IMR-90 (cell line): ENCODE results near the gene SIGLEC11. TPM values are rescaled to one million over a fixed set of nuclear protein-coding genes. Genes with fewer than 3 reads are reported as not detected.

Experiments used
- ATAC-seq: fragments of 200-7000 bp; cut with Tn5 transposase; 2 replicates; pipeline ENCODE4 v1.9.1; 2020; ENCODE audit warnings: low read depth, mild to moderate bottlenecking, moderate library complexity
- BruUV-seq: library from RNA; stranded (reverse); fragments of 400-500 nt; replicated peaks from 2 replicates; lab custom pipeline; 2021; lab: Mats Ljungman, UMichigan
- CTCF ChIA-PET: fragments of 300-600 bp; formaldehyde crosslinking; extraction: SDS; loops from one replicate; lab custom pipeline; 2021; ENCODE audit warnings: antibody characterized with exemption; lab: Yijun Ruan, JAX
- POLR2A ChIA-PET: fragments of 300-600 bp; sonication (Branson Sonifier 250); formaldehyde crosslinking; loops from one replicate; lab custom pipeline; 2022; ENCODE audit warnings: antibody characterized with exemption; ENCODE audit not compliant: unreplicated experiment; lab: Charles Lee
- DNase-seq: peaks from one replicate; pipeline ENCODE4 v3.0.0; 2013
- H2AFZ ChIP-seq: replicated peaks from 2 replicates; pipeline ENCODE3; 2013; ENCODE audit warnings: low read length, mild to moderate bottlenecking; ENCODE audit not compliant: poor library complexity
- H2AK5ac ChIP-seq: 2 replicates; pipeline ENCODE4 v1.6.1; 2013; ENCODE audit warnings: low read depth, low read length, inconsistent platforms
- H2AK9ac ChIP-seq: replicated peaks from 2 replicates; pipeline ENCODE3; 2013; ENCODE audit warnings: mild to moderate bottlenecking, low read depth, low read length, moderate library complexity; ENCODE audit not compliant: poor library complexity
- H2BK120ac ChIP-seq: 2 replicates; pipeline ENCODE4 v1.6.1; 2013; ENCODE audit warnings: low read depth, low read length, inconsistent platforms
- H2BK15ac ChIP-seq: 3 replicates; pipeline ENCODE4 v1.6.1; 2013; ENCODE audit warnings: low read depth, low read length, inconsistent platforms
- H2BK20ac ChIP-seq: 2 replicates; pipeline ENCODE4 v1.6.1; 2013; ENCODE audit warnings: low read depth, mild to moderate bottlenecking, inconsistent platforms, low read length, moderate library complexity
- H2BK5ac ChIP-seq: 2 replicates; pipeline ENCODE4 v1.6.1; 2013; ENCODE audit warnings: mild to moderate bottlenecking, low read depth, low read length, inconsistent platforms; ENCODE audit not compliant: poor library complexity, severe bottlenecking
- H3K14ac ChIP-seq: replicated peaks from 2 replicates; pipeline ENCODE4 v1.6.1; 2013; ENCODE audit warnings: low read depth, low read length, inconsistent platforms
- H3K18ac ChIP-seq: 2 replicates; pipeline ENCODE4 v1.6.1; 2013; ENCODE audit warnings: low read depth, low read length, control low read depth
- H3K23ac ChIP-seq: 2 replicates; pipeline ENCODE4 v1.6.1; 2013; ENCODE audit warnings: low read depth, low read length, inconsistent platforms
- H3K27ac ChIP-seq: 2 replicates; pipeline ENCODE4 v1.5.1; 2013; ENCODE audit warnings: mild to moderate bottlenecking, control low read depth, low read length; ENCODE audit not compliant: insufficient read depth
- H3K27me3 ChIP-seq: 2 replicates; pipeline ENCODE4 v1.6.1; 2013; ENCODE audit warnings: low read length; ENCODE audit not compliant: control insufficient read depth, insufficient read depth
- H3K36me3 ChIP-seq: 2 replicates; pipeline ENCODE4 v1.6.1; 2013; ENCODE audit warnings: low read length, mixed read lengths; ENCODE audit not compliant: control insufficient read depth, insufficient read depth
- H3K4ac ChIP-seq: 2 replicates; pipeline ENCODE4 v1.6.1; 2013; ENCODE audit warnings: low read depth, low read length, inconsistent platforms
- H3K4me1 ChIP-seq: 2 replicates; pipeline ENCODE4 v1.6.1; 2013; ENCODE audit warnings: low read length, mixed read lengths; ENCODE audit not compliant: control insufficient read depth, insufficient read depth
- H3K4me2 ChIP-seq: 2 replicates; pipeline ENCODE4 v1.6.1; 2013; ENCODE audit warnings: low read depth, mild to moderate bottlenecking, control low read depth, low read length, moderate library complexity
- H3K4me3 ChIP-seq: 2 replicates; pipeline ENCODE4 v1.5.1; 2013; ENCODE audit warnings: low read depth, mild to moderate bottlenecking, control low read depth, low read length, moderate library complexity; ENCODE audit not compliant: insufficient read depth
- H3K56ac ChIP-seq: 2 replicates; pipeline ENCODE4 v1.6.1; 2013; ENCODE audit warnings: low read length, inconsistent platforms; ENCODE audit not compliant: insufficient read depth; ENCODE audit errors: extremely low read depth
- H3K79me1 ChIP-seq, 2 experiments: 2 replicates each; pipeline ENCODE4 v1.6.1; 2013; ENCODE audit warnings: low read length in 2 of 2, inconsistent platforms in 1 of 2, low read depth in 1 of 2
- H3K9ac ChIP-seq: 2 replicates; pipeline ENCODE4 v1.6.1; 2013; ENCODE audit warnings: low read depth, low read length, control low read depth
- H3K9me1 ChIP-seq: 2 replicates; pipeline ENCODE4 v1.6.1; 2013; ENCODE audit warnings: low read length, inconsistent platforms; ENCODE audit not compliant: insufficient read depth
- H3K9me3 ChIP-seq: 2 replicates; pipeline ENCODE4 v1.6.1; 2013; ENCODE audit warnings: low read length; ENCODE audit not compliant: control insufficient read depth, insufficient read depth
- H4K20me1 ChIP-seq: 2 replicates; pipeline ENCODE4 v1.6.1; 2013; ENCODE audit warnings: low read length, inconsistent platforms; ENCODE audit not compliant: insufficient read depth
- H4K5ac ChIP-seq: 2 replicates; pipeline ENCODE4 v1.6.1; 2013; ENCODE audit warnings: mild to moderate bottlenecking, low read depth, low read length, control low read depth
- H4K8ac ChIP-seq, 2 experiments: 2 replicates each; pipeline ENCODE4 v1.6.1; 2013; ENCODE audit warnings: low read depth in 2 of 2, low read length in 2 of 2, control low read depth in 1 of 2, inconsistent platforms in 1 of 2
- H4K91ac ChIP-seq: 2 replicates; pipeline ENCODE4 v1.6.1; 2013; ENCODE audit warnings: low read depth, low read length, inconsistent platforms; ENCODE audit not compliant: insufficient read depth
- BHLHE40 ChIP-seq: fragments of 150-350 bp; IDR thresholded peaks from 2 replicates; pipeline ENCODE4 v1.6.1; 2016; ENCODE audit warnings: mild to moderate bottlenecking, low read depth, low read length
- CEBPB ChIP-seq: IDR thresholded peaks from 2 replicates; pipeline ENCODE4 v1.6.1; 2012; ENCODE audit warnings: low read depth, low read length, improper control_type of control experiment
- FOS ChIP-seq: fragments of 150-350 bp; IDR thresholded peaks from 2 replicates; pipeline ENCODE4 v1.6.1; 2016; ENCODE audit warnings: low read depth, low read length
- MAFK ChIP-seq: IDR thresholded peaks from 2 replicates; pipeline ENCODE4 v1.6.1; 2012; ENCODE audit warnings: low read depth, low read length, improper control_type of control experiment
- MAZ ChIP-seq: IDR thresholded peaks from 2 replicates; pipeline ENCODE4 v1.6.1; 2012; ENCODE audit warnings: low read depth, mild to moderate bottlenecking, low read length, improper control_type of control experiment, moderate library complexity, borderline replicate concordance
- MXI1 ChIP-seq: IDR thresholded peaks from 2 replicates; pipeline ENCODE4 v1.6.1; 2012; ENCODE audit warnings: low read depth, mild to moderate bottlenecking, low read length, moderate library complexity, borderline replicate concordance
- NFE2L2 ChIP-seq: fragments of 150-350 bp; IDR thresholded peaks from 2 replicates; pipeline ENCODE4 v1.6.1; 2016; ENCODE audit warnings: low read depth, mild to moderate bottlenecking, low read length
- POLR2A ChIP-seq: IDR thresholded peaks from 2 replicates; pipeline ENCODE4 v1.6.1; 2012; ENCODE audit warnings: mild to moderate bottlenecking, low read depth, low read length
- RAD21 ChIP-seq: IDR thresholded peaks from 2 replicates; pipeline ENCODE4 v1.6.1; 2012; ENCODE audit warnings: low read length, improper control_type of control experiment
- RCOR1 ChIP-seq: IDR thresholded peaks from 2 replicates; pipeline ENCODE4 v1.6.1; 2012; ENCODE audit warnings: mild to moderate bottlenecking, low read length, improper control_type of control experiment; ENCODE audit not compliant: insufficient replicate concordance
- RFX5 ChIP-seq: IDR thresholded peaks from 2 replicates; pipeline ENCODE4 v1.8.0; 2012; ENCODE audit warnings: low read depth, mild to moderate bottlenecking, low read length, moderate library complexity
- SMC3 ChIP-seq: fragments of 150-350 bp; IDR thresholded peaks from 2 replicates; pipeline ENCODE4 v1.6.1; 2016; ENCODE audit warnings: low read depth, mild to moderate bottlenecking, antibody characterized with exemption, low read length, moderate library complexity
- WGBS, 2 experiments: methylation state at CpG; one replicate each; pipeline versions ENCODE4 v1.1.5 to v1.1.7; 2013; ENCODE audit warnings: missing lambda C conversion rate in 2 of 2; ENCODE audit not compliant: insufficient read length in 1 of 2; ENCODE audit errors: extremely low coverage in 2 of 2; 5-methylcytosine and 5-hydroxymethylcytosine counted together
- dilution Hi-C: fragments of 300-500 bp; cut with HindIII; formaldehyde crosslinking; loops from one replicate; pipeline ENCODE4 v1.14.3; 2018; ENCODE audit warnings: low sequenced_read_pairs; ENCODE audit not compliant: unreplicated experiment
- in situ Hi-C: fragments of 300-500 bp; cut with MboI; formaldehyde crosslinking; loops from 3 replicates; pipeline ENCODE4 v1.14.3; 2019; ENCODE audit warnings: low sequenced_read_pairs, inconsistent platforms, mixed read lengths
- intact Hi-C: fragments of 100-400 bp; cut with micrococcal nuclease; formaldehyde crosslinking; loops from 2 replicates; pipeline ENCODE4 v1.10.0; 2022
- polyA plus RNA-seq, 3 experiments: library from polyadenylated mRNA; depleted of rRNA; stranded (reverse); fragments of >200 nt; gene quantifications; 2 replicates each; pipeline ENCODE4 v1.2.3, GENCODE V29; 2012; ENCODE audit warnings: low replicate concordance in 1 of 3
- total RNA-seq: library from RNA; depleted of rRNA; stranded (reverse); fragments of >200 nt; gene quantifications from 2 replicates; pipeline ENCODE4 v1.2.3, GENCODE V29; 2012
- TF ChIP-seq, protein P1 (sequence below): fragments of 150-350 bp; IDR thresholded peaks from 2 replicates; pipeline ENCODE4 v1.6.1; 2016; ENCODE audit warnings: low read depth, mild to moderate bottlenecking, low read length, moderate library complexity, borderline replicate concordance
- TF ChIP-seq, protein P2 (sequence below): conservative IDR thresholded peaks from 2 replicates; pipeline ENCODE4 v1.5.1; 2012; ENCODE audit warnings: mild to moderate bottlenecking, low read depth, low read length, improper control_type of control experiment
- TF ChIP-seq, protein P3 (sequence below): fragments of 150-350 bp; IDR thresholded peaks from 2 replicates; pipeline ENCODE4 v1.6.1; 2017; ENCODE audit warnings: mild to moderate bottlenecking, antibody characterized with exemption, low read length, low read depth

The SIGLEC11 gene
- total and polyA plus RNA-seq, 2 of the 4 experiments (the other 2 are of a cell fraction) = not detected

DNA sequence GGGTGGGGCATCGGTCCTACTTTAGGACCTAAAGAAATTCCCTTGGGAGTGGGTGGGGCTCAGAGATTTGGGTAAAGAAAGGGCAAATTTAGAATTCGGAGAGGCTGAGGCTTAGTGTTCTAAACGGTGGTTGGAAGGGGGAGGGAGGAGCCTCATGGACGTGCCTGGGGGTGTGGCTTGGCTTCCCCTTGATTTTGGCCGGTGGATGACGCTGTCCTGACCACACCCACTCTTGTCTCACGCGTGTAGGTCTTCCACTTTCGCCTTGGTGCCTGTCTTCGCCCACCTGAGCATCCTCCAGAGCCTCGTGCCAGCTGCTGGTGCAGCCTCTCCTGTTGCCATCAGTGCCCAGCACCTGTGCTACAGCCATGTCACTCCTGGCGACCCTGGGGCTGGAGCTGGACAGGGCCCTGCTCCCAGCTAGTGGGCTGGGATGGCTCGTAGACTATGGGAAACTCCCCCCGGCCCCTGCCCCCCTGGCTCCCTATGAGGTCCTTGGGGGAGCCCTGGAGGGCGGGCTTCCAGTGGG lies 30.4 kb downstream of the SIGLEC11 start:
- H4K8ac ChIP-seq = peak overlapping the region; percentile 6 to 42; a peak in 2 of 4 replicates
- TF ChIP-seq, protein P1, sequence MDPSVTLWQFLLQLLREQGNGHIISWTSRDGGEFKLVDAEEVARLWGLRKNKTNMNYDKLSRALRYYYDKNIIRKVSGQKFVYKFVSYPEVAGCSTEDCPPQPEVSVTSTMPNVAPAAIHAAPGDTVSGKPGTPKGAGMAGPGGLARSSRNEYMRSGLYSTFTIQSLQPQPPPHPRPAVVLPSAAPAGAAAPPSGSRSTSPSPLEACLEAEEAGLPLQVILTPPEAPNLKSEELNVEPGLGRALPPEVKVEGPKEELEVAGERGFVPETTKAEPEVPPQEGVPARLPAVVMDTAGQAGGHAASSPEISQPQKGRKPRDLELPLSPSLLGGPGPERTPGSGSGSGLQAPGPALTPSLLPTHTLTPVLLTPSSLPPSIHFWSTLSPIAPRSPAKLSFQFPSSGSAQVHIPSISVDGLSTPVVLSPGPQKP = no peak
- TF ChIP-seq FOS = no peak
- TF ChIP-seq SMC3 = no peak
- TF ChIP-seq RCOR1 = no peak
- no peak for TF ChIP-seq MAZ
- TF ChIP-seq, protein P2, sequence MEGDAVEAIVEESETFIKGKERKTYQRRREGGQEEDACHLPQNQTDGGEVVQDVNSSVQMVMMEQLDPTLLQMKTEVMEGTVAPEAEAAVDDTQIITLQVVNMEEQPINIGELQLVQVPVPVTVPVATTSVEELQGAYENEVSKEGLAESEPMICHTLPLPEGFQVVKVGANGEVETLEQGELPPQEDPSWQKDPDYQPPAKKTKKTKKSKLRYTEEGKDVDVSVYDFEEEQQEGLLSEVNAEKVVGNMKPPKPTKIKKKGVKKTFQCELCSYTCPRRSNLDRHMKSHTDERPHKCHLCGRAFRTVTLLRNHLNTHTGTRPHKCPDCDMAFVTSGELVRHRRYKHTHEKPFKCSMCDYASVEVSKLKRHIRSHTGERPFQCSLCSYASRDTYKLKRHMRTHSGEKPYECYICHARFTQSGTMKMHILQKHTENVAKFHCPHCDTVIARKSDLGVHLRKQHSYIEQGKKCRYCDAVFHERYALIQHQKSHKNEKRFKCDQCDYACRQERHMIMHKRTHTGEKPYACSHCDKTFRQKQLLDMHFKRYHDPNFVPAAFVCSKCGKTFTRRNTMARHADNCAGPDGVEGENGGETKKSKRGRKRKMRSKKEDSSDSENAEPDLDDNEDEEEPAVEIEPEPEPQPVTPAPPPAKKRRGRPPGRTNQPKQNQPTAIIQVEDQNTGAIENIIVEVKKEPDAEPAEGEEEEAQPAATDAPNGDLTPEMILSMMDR = no peak
- no peak for TF ChIP-seq POLR2A
- no peak for TF ChIP-seq BHLHE40
- TF ChIP-seq NFE2L2 = no peak
- no peak for TF ChIP-seq MAFK
- no peak for TF ChIP-seq MXI1
- TF ChIP-seq RFX5 = no peak
- TF ChIP-seq RAD21 = no peak
- no peak for TF ChIP-seq CEBPB
- TF ChIP-seq, protein P3, sequence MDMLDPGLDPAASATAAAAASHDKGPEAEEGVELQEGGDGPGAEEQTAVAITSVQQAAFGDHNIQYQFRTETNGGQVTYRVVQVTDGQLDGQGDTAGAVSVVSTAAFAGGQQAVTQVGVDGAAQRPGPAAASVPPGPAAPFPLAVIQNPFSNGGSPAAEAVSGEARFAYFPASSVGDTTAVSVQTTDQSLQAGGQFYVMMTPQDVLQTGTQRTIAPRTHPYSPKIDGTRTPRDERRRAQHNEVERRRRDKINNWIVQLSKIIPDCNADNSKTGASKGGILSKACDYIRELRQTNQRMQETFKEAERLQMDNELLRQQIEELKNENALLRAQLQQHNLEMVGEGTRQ = no peak
- no peak for DNase-seq
- intact Hi-C loops = no loop called here
- H3K56ac ChIP-seq = no peak overlapping the region
- H2AK5ac ChIP-seq = peak overlapping the region; percentile 92
- ATAC-seq = no peak
- H3K9ac ChIP-seq = no peak overlapping the region
- peaks cover 13 to 33% of the 10 kb centered on the region in 2 experiments for H3K79me1 ChIP-seq
- H3K4me2 ChIP-seq = no peak overlapping the region
- H3K9me1 ChIP-seq = peaks cover 14% of the 10 kb centered on the region
- WGBS, 2 experiments = 80% methylated on average over 7 of the region's 15 CpGs; no CpG with 5 or more reads in 1 of the 2 experiments
- ChIA-PET CTCF (no interaction called here), POLR2A (interaction anchor here (1.0 kb wide), 2 partner anchors 61 to 80 kb away, joined by 3 to 7 read pairs; no protein-coding TSS in a partner anchor)
- peak overlapping the region; percentile 60 for H3K4ac ChIP-seq
- no peak overlapping the region for H4K5ac ChIP-seq
- H2BK20ac ChIP-seq = 0 out of 2 replicates have a peak overlapping the region, but pooled peaks have one; percentile 23
- peaks cover 10% of the 10 kb centered on the region; the same call in 1 of the 2 replicates for H4K20me1 ChIP-seq
- peak overlapping the region; percentile 71 for H2AK9ac ChIP-seq
- no peak overlapping the region for H3K14ac ChIP-seq
- H3K4me1 ChIP-seq = peaks cover 4% of the 10 kb centered on the region
- dilution Hi-C loops = no loop called here
- no peak overlapping the region for H3K18ac ChIP-seq
- no peaks in the 10 kb centered on the region for H3K9me3 ChIP-seq
- H2AFZ ChIP-seq = peak overlapping the region; percentile 62
- H3K23ac ChIP-seq = no peak overlapping the region
- no peak overlapping the region for H2BK5ac ChIP-seq
- no peak overlapping the region for H4K91ac ChIP-seq
- in situ Hi-C loops = loop anchor here (10.0 kb wide), 2 partner anchors 54 to 214 kb away; no protein-coding TSS in a partner anchor
- no peak overlapping the region; the same call in 2 of the 3 replicates for H2BK15ac ChIP-seq
- peaks cover 11% of the 10 kb centered on the region for H3K36me3 ChIP-seq
- H3K4me3 ChIP-seq = no peak overlapping the region
- no peak overlapping the region for H2BK120ac ChIP-seq
- H3K27ac ChIP-seq = no peak overlapping the region
- no peaks in the 10 kb centered on the region for H3K27me3 ChIP-seq
- BruUV-seq = no TSS peak
